Activated T-helper 2 cell treated with anti-CD3 and anti-CD28 coated beads, Interferon-gamma antibody, Interleukin-2, Interleukin-4, amounts not matched to agents 10 μg/mL and 5 μg/mL and 100 μg/mL, durations not matched to agents 14 hours and 24 hours and 36 hours (primary cell): ENCODE data around the gene EVI5L. TPM values are rescaled to one million over a fixed set of nuclear protein-coding genes. Genes with fewer than 3 reads are reported as not detected.

Source experiments
- DNase-seq: peaks from one replicate; pipeline ENCODE4 v3.0.0; 2021; ENCODE audit warnings: low spot score
- H3K27ac Mint-ChIP-seq: one replicate; pipeline ENCODE4 v1.8.0; 2021; ENCODE audit warnings: mixed read lengths
- H3K27me3 Mint-ChIP-seq: one replicate; pipeline ENCODE4 v1.8.0; 2021; ENCODE audit warnings: low read depth, mixed read lengths
- H3K36me3 Mint-ChIP-seq: one replicate; pipeline ENCODE4 v1.8.0; 2021; ENCODE audit warnings: low read depth, mixed read lengths
- H3K4me1 Mint-ChIP-seq: one replicate; pipeline ENCODE4 v1.8.0; 2021; ENCODE audit warnings: low read depth, mixed read lengths
- H3K4me3 Mint-ChIP-seq: one replicate; pipeline ENCODE4 v1.8.0; 2021; ENCODE audit warnings: low read depth, mild to moderate bottlenecking, moderate library complexity, mixed read lengths
- H3K9me3 Mint-ChIP-seq: one replicate; pipeline ENCODE4 v1.8.0; 2021; ENCODE audit warnings: mixed read lengths
- intact Hi-C: fragments of 100-400 bp; cut with micrococcal nuclease; formaldehyde crosslinking; loops from one replicate; pipeline ENCODE4 v1.15.1; 2023
- total RNA-seq: library from RNA; stranded (reverse); gene quantifications from 2 replicates; pipeline ENCODE4 v1.2.3, GENCODE V29; 2022

The EVI5L gene
- total RNA-seq, 1 donor from 2014 or later = 3.8 TPM

GRCh38 chr19:7860714-7861618 lies 30.9 kb downstream of the EVI5L start:
- Mint-ChIP-seq H3K36me3 (no peaks in the 10 kb centered on the region), H3K4me3 (no peak overlapping the region), H3K4me1 (peaks cover 7% of the 10 kb centered on the region), H3K27ac (no peak overlapping the region), H3K27me3 (peaks cover 16% of the 10 kb centered on the region), H3K9me3 (no peaks in the 10 kb centered on the region)
- intact Hi-C loops = no loop called here
- DNase-seq = no peak

- Mint-ChIP-seq H3K9me3 (no peaks in the 10 kb centered on the region), H3K36me3 (no peaks in the 10 kb centered on the region), H3K4me1 (peaks cover 7% of the 10 kb centered on the region), H3K27me3 (peaks cover 20% of the 10 kb centered on the region), H3K27ac (no peak overlapping the region), H3K4me3 (peak overlapping the region; percentile 26)
- DNase-seq = no peak
- intact Hi-C loops = loop anchor here (2.0 kb wide), 1 partner anchor 59 kb away; the partner anchor contains the start of gene SNAPC2
Observed at GRCh38 chr19:7861619-7862412, 31.8 kb downstream of the EVI5L start.

- Mint-ChIP-seq H3K4me3 (peak overlapping the region; percentile 26), H3K9me3 (no peaks in the 10 kb centered on the region), H3K4me1 (peaks cover 7% of the 10 kb centered on the region), H3K27ac (no peak overlapping the region), H3K36me3 (no peaks in the 10 kb centered on the region), H3K27me3 (peaks cover 27% of the 10 kb centered on the region)
- peak; percentile 58 for DNase-seq
- intact Hi-C loops = loop anchor here (2.0 kb wide), 1 partner anchor 58 kb away; the partner anchor contains the start of gene SNAPC2
Observed at GRCh38 chr19:7862413-7862951, 32.5 kb downstream of the EVI5L start.

GRCh38 chr19:7863157-7863970 lies 33.3 kb downstream of the EVI5L start:
- Mint-ChIP-seq H3K4me1 (peaks cover 7% of the 10 kb centered on the region), H3K27ac (no peak overlapping the region), H3K9me3 (no peaks in the 10 kb centered on the region), H3K36me3 (no peaks in the 10 kb centered on the region), H3K27me3 (peaks cover 28% of the 10 kb centered on the region), H3K4me3 (no peak overlapping the region)
- intact Hi-C loops = loop anchor here (2.0 kb wide), 1 partner anchor 57 kb away; the partner anchor contains the start of gene SNAPC2
- DNase-seq = no peak

- no peaks in the 10 kb centered on the region for H3K9me3 Mint-ChIP-seq
- intact Hi-C loops = loop anchor here (2.0 kb wide), 1 partner anchor 57 kb away; the partner anchor contains the start of gene SNAPC2
- H3K4me1 Mint-ChIP-seq = peaks cover 7% of the 10 kb centered on the region
- H3K27me3 Mint-ChIP-seq = peaks cover 28% of the 10 kb centered on the region
- no peak overlapping the region for H3K4me3 Mint-ChIP-seq
- no peak for DNase-seq
- H3K27ac Mint-ChIP-seq = no peak overlapping the region
- no peaks in the 10 kb centered on the region for H3K36me3 Mint-ChIP-seq
Observed at GRCh38 chr19:7863971-7864689, 34.1 kb downstream of the EVI5L start.

- Mint-ChIP-seq H3K4me1 (peaks cover 7% of the 10 kb centered on the region), H3K36me3 (no peaks in the 10 kb centered on the region), H3K4me3 (no peak overlapping the region), H3K27me3 (peaks cover 28% of the 10 kb centered on the region), H3K9me3 (no peaks in the 10 kb centered on the region), H3K27ac (no peak overlapping the region)
- DNase-seq = no peak
- intact Hi-C loops = loop anchor here (5.0 kb wide), 1 partner anchor 37 kb away; no protein-coding TSS in a partner anchor
Observed at GRCh38 chr19:7864690-7865074, 34.7 kb downstream of the EVI5L start.

- Mint-ChIP-seq H3K4me3 (peak overlapping the region; percentile 26), H3K36me3 (no peaks in the 10 kb centered on the region), H3K9me3 (no peaks in the 10 kb centered on the region), H3K27me3 (peaks cover 28% of the 10 kb centered on the region), H3K27ac (no peak overlapping the region), H3K4me1 (peaks cover 7% of the 10 kb centered on the region)
- DNase-seq = no peak
- intact Hi-C loops = loop anchor here (5.0 kb wide), 1 partner anchor 38 kb away; no protein-coding TSS in a partner anchor
Observed at GRCh38 chr19:7865262-7865911, 35.4 kb downstream of the EVI5L start.

- H3K27ac Mint-ChIP-seq = no peak overlapping the region
- H3K4me1 Mint-ChIP-seq = peaks cover 14% of the 10 kb centered on the region
- no peak for DNase-seq
- H3K9me3 Mint-ChIP-seq = no peaks in the 10 kb centered on the region
- no peak overlapping the region for H3K4me3 Mint-ChIP-seq
- H3K27me3 Mint-ChIP-seq = peaks cover 33% of the 10 kb centered on the region
- H3K36me3 Mint-ChIP-seq = no peaks in the 10 kb centered on the region
- intact Hi-C loops = loop anchor here (5.0 kb wide), 1 partner anchor 39 kb away; no protein-coding TSS in a partner anchor
Observed at GRCh38 chr19:7866399-7867091, 36.5 kb downstream of the EVI5L start.

GRCh38 chr19:7867092-7867844 lies 37.2 kb downstream of the EVI5L start:
- Mint-ChIP-seq H3K27ac (no peak overlapping the region), H3K36me3 (no peaks in the 10 kb centered on the region), H3K27me3 (peaks cover 38% of the 10 kb centered on the region), H3K4me3 (no peak overlapping the region), H3K9me3 (no peaks in the 10 kb centered on the region), H3K4me1 (peaks cover 18% of the 10 kb centered on the region)
- no peak for DNase-seq
- intact Hi-C loops = loop anchor here (5.0 kb wide), 1 partner anchor 40 kb away; no protein-coding TSS in a partner anchor

- Mint-ChIP-seq H3K4me3 (peak overlapping the region; percentile 63), H3K9me3 (no peaks in the 10 kb centered on the region), H3K27ac (no peak overlapping the region), H3K4me1 (peaks cover 20% of the 10 kb centered on the region), H3K27me3 (peaks cover 42% of the 10 kb centered on the region), H3K36me3 (no peaks in the 10 kb centered on the region)
- intact Hi-C loops = loop anchor here (5.0 kb wide), 1 partner anchor 41 kb away; no protein-coding TSS in a partner anchor
- DNase-seq = no peak
Observed at GRCh38 chr19:7868326-7868670, 38.3 kb downstream of the EVI5L start.
